Spleen (tissue), 11 donors: ENCODE data around the gene ZRANB2. TPM values are rescaled to one million over a fixed set of nuclear protein-coding genes. Genes with fewer than 3 reads are reported as not detected.

Source experiments
- DNase-seq: peaks from one replicate; pipeline ENCODE4 v3.0.0-alpha.2; 2020
- H3K27ac ChIP-seq, 8 donors: fragments of 200-600 bp; sonication (generic) in 7 of 8; 1 replicate in 4 of 8; 2 replicates in 4 of 8; pipeline versions ENCODE4 v1.5.0 to v1.8.0; 2016 to 2021; ENCODE audit warnings: inconsistent platforms in 4 of 8, mild to moderate bottlenecking in 4 of 8, moderate library complexity in 1 of 8
- H3K27me3 ChIP-seq, 7 donors: fragments of 200-600 bp; sonication (generic) in 6 of 7; replicated peaks in 1 of 7; 1 replicate in 4 of 7; 2 replicates in 3 of 7; pipeline versions ENCODE4 v1.5.0 to v1.8.0; 2016 to 2021; ENCODE audit warnings: inconsistent platforms in 3 of 7, mild to moderate bottlenecking in 1 of 7
- H3K36me3 ChIP-seq, 6 donors: fragments of 200-600 bp; sonication (generic) in 5 of 6; 1 replicate in 4 of 6; 2 replicates in 2 of 6; pipeline versions ENCODE4 v1.5.0 to v1.8.0; 2016 to 2021; ENCODE audit warnings: inconsistent platforms in 2 of 6
- H3K4me1 ChIP-seq, 6 donors: fragments of 200-600 bp; sonication (generic) in 5 of 6; 1 replicate in 3 of 6; 2 replicates in 3 of 6; pipeline versions ENCODE4 v1.5.0 to v1.8.0; 2016 to 2021; ENCODE audit warnings: inconsistent platforms in 3 of 6
- H3K4me3 ChIP-seq, 8 donors: fragments of 200-600 bp; sonication (generic) in 7 of 8; 1 replicate in 4 of 8; 2 replicates in 4 of 8; pipeline versions ENCODE4 v1.5.0 to v1.8.0; 2016 to 2021; ENCODE audit warnings: inconsistent platforms in 4 of 8, mild to moderate bottlenecking in 4 of 8, moderate library complexity in 2 of 8
- H3K9me3 ChIP-seq, 8 donors: fragments of 200-600 bp; sonication (generic) in 7 of 8; 1 replicate in 4 of 8; 2 replicates in 4 of 8; pipeline versions ENCODE4 v1.5.0 to v1.8.0; 2016 to 2021; ENCODE audit warnings: inconsistent platforms in 4 of 8
- POLR2A ChIP-seq, 3 donors: fragments of 450-650 bp; IDR thresholded peaks; one replicate each; pipeline ENCODE4 v1.5.1; 2017; ENCODE audit warnings: antibody characterized with exemption in 3 of 3, mild to moderate bottlenecking in 1 of 3
- POLR2AphosphoS5 ChIP-seq, 3 donors: sonication (generic); formaldehyde crosslinking; IDR thresholded peaks; one replicate each; pipeline ENCODE4 v1.5.1; 2017; ENCODE audit warnings: antibody characterized with exemption in 3 of 3
- WGBS, 5 donors: extraction: QIAGEN DNeasy Blood & Tissue Kit in 3 of 5; methylation state at CpG; one replicate each; pipeline versions ENCODE4 v1.1.5 to v1.1.7; 2013 to 2018; 5-methylcytosine and 5-hydroxymethylcytosine counted together
- intact Hi-C: fragments of 100-400 bp; cut with DNase I; formaldehyde crosslinking; loops from one replicate; pipeline ENCODE4 v1.15.0; 2023; ENCODE audit warnings: low total_unique reads
- polyA plus RNA-seq, 3 donors: library from polyadenylated mRNA; stranded (reverse); fragments of 200-250 nt; gene quantifications; one replicate each; pipeline ENCODE4 v1.2.1, GENCODE V29; 2013
- total RNA-seq, 7 donors: library from RNA; depleted of rRNA in 3 of 7; stranded (reverse); fragments of >200 nt in 3 of 7; fragmentation: NEBNext Ultra II Directional in 4 of 7; extraction: Animal tissue kit (Norgen Biotek cat#: 25700) in 4 of 7; gene quantifications; one replicate each; pipeline versions ENCODE4 v1.1.0 to v1.2.1, GENCODE V29; 2016 to 2021
- TF ChIP-seq, protein P1 (sequence below), 11 experiments: fragments of 200-600 bp in 7 of 11; fragments of 450-650 bp in 4 of 11; sonication (generic) in 4 of 11; IDR thresholded peaks in 8 of 11; conservative IDR thresholded peaks in 3 of 11; 1 replicate in 7 of 11; 2 replicates in 4 of 11; pipeline versions ENCODE4 v1.4.0 to v1.8.0; 2016 to 2021; ENCODE audit warnings: antibody characterized with exemption in 11 of 11, inconsistent platforms in 4 of 11, mild to moderate bottlenecking in 1 of 11
- donor health status: healthy with polysubstance abuse.
- donor health status: DM: no; HTN: no; CAD: no; lungs with moderate emphysema.
- donor health status: DM: no; HTN: no; CAD: no.
- donor health status: Bipolar disorder and iron deficiency.
- donor health status: healthy.
- donor health status: DM: no; HTN: no; CAD: no.
- donor health status: DM: yes; HTN: yes; CAD: no.

The ZRANB2 gene
- total and polyA plus RNA-seq, 10 donors: 52.6 to 109 (median 82.3) TPM

DNA sequence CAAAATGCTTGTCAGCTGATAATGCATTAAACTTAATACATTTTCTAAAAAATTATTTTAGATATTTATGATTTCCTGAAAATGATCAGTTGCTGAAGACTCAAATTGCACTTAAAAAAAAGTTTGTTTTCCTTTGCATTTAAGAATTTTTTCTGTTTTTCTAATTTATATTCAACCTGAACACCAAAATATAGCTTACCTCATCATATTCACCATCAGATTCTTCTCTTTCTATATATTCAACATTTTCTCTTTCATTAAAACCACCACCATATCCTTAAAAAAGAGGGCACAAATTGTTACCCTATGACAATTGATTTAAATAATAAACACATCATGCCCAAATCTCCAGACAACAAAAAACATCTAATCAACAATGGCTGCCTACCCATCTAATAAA is 8.6 kb downstream of the ZRANB2 start:
- Histone ChIP-seq H3K4me1 (peaks cover 0 to 49% (median 9%) of the 10 kb centered on the region in 6 donors), H3K36me3 (peaks cover 0 to 100% (median 88%) of the 10 kb centered on the region in 6 donors), H3K27ac (no peak overlapping the region), H3K27me3 (no peaks in the 10 kb centered on the region), H3K4me3 (no peak overlapping the region), H3K9me3 (no peaks in the 10 kb centered on the region)
- DNase-seq: no peak
- intact Hi-C loops: no loop called here
- TF ChIP-seq POLR2AphosphoS5 (IDR thresholded peaks at IDR 0.05) (no peak), POLR2A (IDR thresholded peaks at IDR 0.05) (no peak)
- TF ChIP-seq, protein P1, sequence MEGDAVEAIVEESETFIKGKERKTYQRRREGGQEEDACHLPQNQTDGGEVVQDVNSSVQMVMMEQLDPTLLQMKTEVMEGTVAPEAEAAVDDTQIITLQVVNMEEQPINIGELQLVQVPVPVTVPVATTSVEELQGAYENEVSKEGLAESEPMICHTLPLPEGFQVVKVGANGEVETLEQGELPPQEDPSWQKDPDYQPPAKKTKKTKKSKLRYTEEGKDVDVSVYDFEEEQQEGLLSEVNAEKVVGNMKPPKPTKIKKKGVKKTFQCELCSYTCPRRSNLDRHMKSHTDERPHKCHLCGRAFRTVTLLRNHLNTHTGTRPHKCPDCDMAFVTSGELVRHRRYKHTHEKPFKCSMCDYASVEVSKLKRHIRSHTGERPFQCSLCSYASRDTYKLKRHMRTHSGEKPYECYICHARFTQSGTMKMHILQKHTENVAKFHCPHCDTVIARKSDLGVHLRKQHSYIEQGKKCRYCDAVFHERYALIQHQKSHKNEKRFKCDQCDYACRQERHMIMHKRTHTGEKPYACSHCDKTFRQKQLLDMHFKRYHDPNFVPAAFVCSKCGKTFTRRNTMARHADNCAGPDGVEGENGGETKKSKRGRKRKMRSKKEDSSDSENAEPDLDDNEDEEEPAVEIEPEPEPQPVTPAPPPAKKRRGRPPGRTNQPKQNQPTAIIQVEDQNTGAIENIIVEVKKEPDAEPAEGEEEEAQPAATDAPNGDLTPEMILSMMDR (IDR thresholded peaks at IDR 0.05 in 8 of 11, conservative IDR thresholded peaks at IDR 0.05 in 3 of 11): no peak

DNA sequence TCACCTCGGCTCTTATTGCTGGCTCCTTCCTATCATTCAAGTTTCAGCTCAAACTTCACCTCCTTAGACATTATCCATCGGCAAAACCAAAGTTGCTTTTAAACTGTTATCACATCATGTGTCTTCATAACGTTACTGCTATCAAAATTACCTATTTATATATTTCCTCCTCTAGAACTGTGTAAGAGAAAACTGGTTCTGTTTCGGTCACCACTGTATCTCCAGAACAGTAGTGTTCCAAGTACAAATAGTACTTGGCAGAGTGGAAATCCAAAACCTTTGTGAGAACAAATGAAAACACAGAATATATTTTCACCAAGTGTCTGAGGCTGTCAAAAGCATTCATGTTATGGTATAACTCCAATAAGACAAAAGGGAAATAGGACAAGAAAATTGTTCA is 9.1 kb downstream of the ZRANB2 start:
- Histone ChIP-seq H3K27me3 (no peaks in the 10 kb centered on the region), H3K4me1 (peaks cover 0 to 43% (median 8%) of the 10 kb centered on the region in 6 donors), H3K9me3 (no peaks in the 10 kb centered on the region), H3K27ac (no peak overlapping the region), H3K36me3 (peaks cover 0 to 100% (median 88%) of the 10 kb centered on the region in 6 donors), H3K4me3 (no peak overlapping the region)
- 90 to 94% (median 92%) methylated on average over 4 of the region's 4 CpGs for WGBS, 5 donors
- intact Hi-C loops: no loop called here
- DNase-seq: no peak
- TF ChIP-seq POLR2A (IDR thresholded peaks at IDR 0.05) (no peak), POLR2AphosphoS5 (IDR thresholded peaks at IDR 0.05) (no peak)
- TF ChIP-seq, protein P1 (IDR thresholded peaks at IDR 0.05 in 8 of 11, conservative IDR thresholded peaks at IDR 0.05 in 3 of 11): no peak

DNA sequence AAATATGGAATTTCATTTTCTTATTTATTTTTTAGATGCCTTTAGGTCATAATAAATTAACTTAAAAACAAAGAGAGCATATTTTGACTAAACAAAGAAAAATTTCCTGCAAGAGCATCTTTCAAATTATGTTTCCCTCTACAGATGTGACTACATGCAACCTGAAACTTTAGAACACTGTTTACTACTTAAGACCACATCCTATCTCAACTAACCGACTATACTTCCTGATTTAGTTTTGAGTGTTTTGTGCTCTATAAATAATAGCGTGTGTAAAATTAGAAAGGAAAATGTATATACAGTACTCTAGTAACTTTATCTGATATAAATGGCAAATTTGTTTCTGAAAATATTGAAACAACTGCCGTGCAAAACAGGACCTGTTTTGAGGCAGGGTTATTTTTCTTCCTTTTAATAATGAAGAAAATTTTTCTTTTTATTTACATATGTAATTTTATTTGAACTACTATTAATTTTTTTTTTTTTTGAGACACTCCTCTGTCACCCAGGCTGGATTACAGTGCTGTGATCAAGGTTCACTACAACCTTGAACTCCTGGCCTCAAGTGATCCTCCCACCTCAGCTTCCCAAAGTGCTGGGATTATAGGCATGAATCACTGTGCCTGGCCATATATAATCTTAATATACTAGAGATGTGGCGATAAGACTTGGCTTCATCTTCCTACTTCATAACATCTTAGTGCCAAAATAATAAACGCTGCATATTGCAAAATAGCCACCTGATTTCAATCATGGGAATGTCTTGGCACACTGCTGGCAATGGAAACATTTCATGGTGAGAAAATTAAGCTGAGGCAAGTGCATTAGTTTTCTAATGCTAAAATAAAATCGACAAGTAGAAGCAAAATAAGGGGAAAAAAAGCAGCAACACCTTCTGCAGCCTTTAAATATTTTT is 12.3 kb downstream of the ZRANB2 start:
- TF ChIP-seq, protein P1 (IDR thresholded peaks at IDR 0.05 in 8 of 11, conservative IDR thresholded peaks at IDR 0.05 in 3 of 11): no peak
- TF ChIP-seq POLR2A (IDR thresholded peaks at IDR 0.05) (no peak), POLR2AphosphoS5 (IDR thresholded peaks at IDR 0.05) (no peak)
- H3K27ac ChIP-seq: no peak overlapping the region
- WGBS, 5 donors: 69 to 74% (median 70%) methylated on average over 6 of the region's 6 CpGs
- peaks cover 0 to 13% (median 0%) of the 10 kb centered on the region in 6 donors for H3K4me1 ChIP-seq
- H3K9me3 ChIP-seq: no peaks in the 10 kb centered on the region
- H3K27me3 ChIP-seq: no peaks in the 10 kb centered on the region
- intact Hi-C loops: loop anchor here (10.0 kb wide), 1 partner anchor 824 kb away; no protein-coding TSS in a partner anchor
- H3K36me3 ChIP-seq: peaks cover 2 to 100% (median 95%) of the 10 kb centered on the region in 6 donors
- H3K4me3 ChIP-seq: no peak overlapping the region
- DNase-seq: no peak

DNA sequence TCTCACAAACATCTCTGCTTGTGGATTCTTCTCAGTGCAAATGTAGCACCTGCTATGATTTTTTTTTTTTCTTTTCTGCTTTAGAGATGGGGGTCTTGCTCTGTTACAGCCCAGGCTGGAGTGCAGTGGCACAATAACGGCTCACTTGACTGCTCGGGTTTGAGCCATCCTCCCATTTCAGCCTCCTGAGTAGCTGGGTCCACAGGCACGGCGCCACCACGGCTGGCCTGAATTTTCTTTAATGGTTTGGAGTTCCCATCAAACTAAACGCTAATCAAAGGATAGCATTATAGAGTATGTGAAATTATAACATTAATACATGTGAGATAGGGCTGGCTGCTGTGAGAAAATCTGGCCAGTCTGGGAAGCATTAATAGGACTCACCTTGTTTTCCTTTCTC is 26.0 kb downstream of the ZRANB2 start:
- intact Hi-C loops: no loop called here
- TF ChIP-seq, protein P1 (IDR thresholded peaks at IDR 0.05 in 8 of 11, conservative IDR thresholded peaks at IDR 0.05 in 3 of 11): no peak
- no peak for TF ChIP-seq POLR2A (IDR thresholded peaks at IDR 0.05)
- no peak for TF ChIP-seq POLR2AphosphoS5 (IDR thresholded peaks at IDR 0.05)
- no peak overlapping the region for H3K27ac ChIP-seq
- H3K27me3 ChIP-seq: peaks cover 0 to 6% (median 0%) of the 10 kb centered on the region in 7 donors
- WGBS, 5 donors: 84 to 90% (median 87%) methylated on average over 6 of the region's 6 CpGs
- H3K36me3 ChIP-seq: peaks cover 0 to 35% (median 17%) of the 10 kb centered on the region in 6 donors
- no peak for DNase-seq
- no peak overlapping the region for H3K4me3 ChIP-seq
- H3K4me1 ChIP-seq: no peaks in the 10 kb centered on the region
- H3K9me3 ChIP-seq: no peaks in the 10 kb centered on the region
